Lung (tissue), 12 donors: ENCODE data around the gene SLCO1A2. TPM values are rescaled to one million over a fixed set of nuclear protein-coding genes. Genes with fewer than 3 reads are reported as not detected.

Experiments used
- ATAC-seq: fragments of 200-7000 bp; cut with Tn5 transposase; one replicate; pipeline ENCODE4 v1.9.1; 2020; ENCODE audit warnings: moderate number of reproducible peaks; ENCODE audit not compliant: insufficient read depth, low FRiP score
- DNase-seq, 3 donors: peaks; one replicate each; pipeline ENCODE4 v3.0.0-alpha.2; 2013 to 2017
- H3K27ac ChIP-seq, 2 donors: one replicate each; pipeline ENCODE4 v1.5.1; 2013; ENCODE audit warnings: mild to moderate bottlenecking in 2 of 2, moderate library complexity in 2 of 2, control low read depth in 1 of 2, inconsistent platforms in 1 of 2, low read depth in 1 of 2, low read length in 1 of 2
- H3K27me3 ChIP-seq, 3 donors: one replicate each; pipeline ENCODE4 v1.5.1; 2013; ENCODE audit warnings: low read length in 2 of 3; ENCODE audit not compliant: control insufficient read depth in 3 of 3, insufficient read depth in 3 of 3
- H3K36me3 ChIP-seq, 4 donors: one replicate each; pipeline ENCODE4 v1.5.1; 2013; ENCODE audit warnings: low read length in 4 of 4, mild to moderate bottlenecking in 1 of 4, moderate library complexity in 1 of 4; ENCODE audit not compliant: control insufficient read depth in 4 of 4, insufficient read depth in 4 of 4
- H3K4me1 ChIP-seq, 5 donors: one replicate each; pipeline ENCODE4 v1.5.1; 2013; ENCODE audit warnings: low read length in 5 of 5, mild to moderate bottlenecking in 2 of 5, moderate library complexity in 1 of 5; ENCODE audit not compliant: control insufficient read depth in 5 of 5, insufficient read depth in 5 of 5
- H3K4me3 ChIP-seq: one replicate; pipeline ENCODE4 v1.5.1; 2013; ENCODE audit warnings: mild to moderate bottlenecking, control low read depth, moderate library complexity
- H3K9ac ChIP-seq, 2 donors: one replicate each; pipeline ENCODE4 v1.5.1; 2013; ENCODE audit warnings: low read length in 2 of 2, control low read depth in 1 of 2; ENCODE audit not compliant: insufficient read depth in 1 of 2
- H3K9me3 ChIP-seq, 4 donors: one replicate each; pipeline ENCODE4 v1.5.1; 2013; ENCODE audit warnings: low read length in 3 of 4, mild to moderate bottlenecking in 1 of 4, moderate library complexity in 1 of 4; ENCODE audit not compliant: control insufficient read depth in 4 of 4, insufficient read depth in 3 of 4
- CTCF ChIP-seq: IDR thresholded peaks from 2 replicates; pipeline ENCODE4 v1.5.1; 2012; ENCODE audit warnings: mild to moderate bottlenecking; ENCODE audit errors: control extremely low read depth, extremely low read depth
- WGBS, 2 donors: extraction: QIAGEN DNeasy Blood & Tissue Kit; methylation state at CpG; one replicate each; pipeline ENCODE4 v1.1.7; 2013; 5-methylcytosine and 5-hydroxymethylcytosine counted together
- polyA plus RNA-seq, 2 donors: library from polyadenylated mRNA; stranded (reverse); fragments of 200-250 nt; gene quantifications; one replicate each; pipeline ENCODE4 v1.2.1, GENCODE V29; 2013
- total RNA-seq, 2 donors: library from RNA; depleted of rRNA in 1 of 2; stranded (reverse); fragments of >200 nt in 1 of 2; gene quantifications; one replicate each; pipeline ENCODE4 v1.2.1, GENCODE V29; 2014 to 2021
- donor health status: control.
- donor health status: control.
- donor health status: Bipolar disorder and iron deficiency.
- donor health status: healthy.
- donor health status: DM: yes; HTN: yes; CAD: no.

The SLCO1A2 gene
- total and polyA plus RNA-seq, 4 donors = 0.33 to 1.1 (median 0.34) TPM; not detected in 1

- H3K27me3 ChIP-seq = no peaks in the 10 kb centered on the region
- DNase-seq (no peak), ATAC-seq (no peak)
- no peak for TF ChIP-seq CTCF
- no peak overlapping the region for H3K27ac ChIP-seq
- 84 to 91% methylated on average over 1 of the region's 1 CpG for WGBS, 2 donors
- H3K9me3 ChIP-seq = no peaks in the 10 kb centered on the region
- no peak overlapping the region for H3K4me3 ChIP-seq
- peaks cover 0 to 1% (median 0%) of the 10 kb centered on the region in 5 donors for H3K4me1 ChIP-seq
- H3K36me3 ChIP-seq = no peaks in the 10 kb centered on the region
- H3K9ac ChIP-seq = no peak overlapping the region
These were observed 5.2 kb upstream of the SLCO1A2 start for GRCh38 chr12:21339921-21340320.

DNA sequence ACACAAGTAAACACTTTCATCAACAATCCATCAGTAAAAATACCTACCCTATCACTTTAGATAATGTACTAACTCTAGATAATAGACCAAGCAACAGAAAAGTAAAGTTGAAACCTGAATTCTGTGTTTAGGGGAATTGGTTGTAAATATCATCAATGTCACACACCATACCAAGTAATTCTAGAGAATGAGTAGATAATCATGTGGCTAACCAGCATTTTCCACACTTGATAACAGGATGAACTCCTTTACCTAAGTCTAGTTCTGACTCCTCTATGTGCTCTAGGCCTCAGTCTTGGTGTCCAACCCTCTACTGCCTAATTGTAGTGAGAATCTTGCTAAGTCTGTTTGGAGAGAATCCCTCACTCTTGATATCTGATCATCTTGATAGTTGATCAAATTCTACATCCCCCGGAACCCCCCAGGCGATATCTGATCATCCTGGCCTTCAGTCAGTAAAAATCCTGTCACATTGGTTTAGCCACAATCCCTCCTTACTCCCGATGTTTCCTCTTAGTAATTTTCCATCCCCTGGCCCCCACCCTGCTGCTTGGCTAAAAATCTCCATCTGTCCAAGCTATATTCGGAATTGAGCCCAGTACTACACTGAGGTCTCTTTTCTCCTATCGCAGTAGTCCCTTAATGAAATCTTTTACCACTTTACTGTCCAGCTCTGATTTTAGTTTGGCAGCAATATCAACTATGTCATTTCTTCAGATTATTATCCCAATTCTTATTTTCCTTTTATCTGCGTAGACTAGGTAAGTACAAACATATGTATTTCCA, 3.4 kb upstream of the SLCO1A2 start:
- no peak overlapping the region for H3K9ac ChIP-seq
- WGBS, 2 donors = 90 to 91% methylated on average over 6 of the region's 6 CpGs
- no peaks in the 10 kb centered on the region for H3K27me3 ChIP-seq
- no peaks in the 10 kb centered on the region for H3K9me3 ChIP-seq
- no peak for TF ChIP-seq CTCF
- no peak overlapping the region for H3K4me3 ChIP-seq
- ATAC-seq = no peak
- H3K27ac ChIP-seq = no peak overlapping the region
- H3K36me3 ChIP-seq = no peaks in the 10 kb centered on the region
- no peak for DNase-seq
- H3K4me1 ChIP-seq = peaks cover 0 to 1% (median 0%) of the 10 kb centered on the region in 5 donors

- H3K4me1 ChIP-seq = peaks cover 0 to 1% (median 0%) of the 10 kb centered on the region in 5 donors
- no peak for TF ChIP-seq CTCF
- no peaks in the 10 kb centered on the region for H3K36me3 ChIP-seq
- H3K9me3 ChIP-seq = no peaks in the 10 kb centered on the region
- H3K27me3 ChIP-seq = no peaks in the 10 kb centered on the region
- H3K27ac ChIP-seq = no peak overlapping the region
- no peak overlapping the region for H3K9ac ChIP-seq
- ATAC-seq = no peak
- no peak for DNase-seq
- H3K4me3 ChIP-seq = no peak overlapping the region
These were observed 2.7 kb upstream of the SLCO1A2 start for GRCh38 chr12:21337453-21337852.
